Activated naive CD4-positive, alpha-beta T cell treated with anti-CD3 and anti-CD28 coated beads, Interleukin-2, amount 50 U/mL, for 16 hours (primary cell): ENCODE data around the gene SNRNP200.
A peak's percentile ranks its signal among the peaks of the same experiment; 100 is the strongest.
"Not testable (repeated sequence)": the region's sequence is repeated elsewhere in the genome, so short reads cannot be mapped to it uniquely, and the experiment has no call there.

ENCODE experiments used
- DNase-seq: peaks from one replicate; pipeline ENCODE4 v3.0.0-alpha.2; 2020

Gene SNRNP200

GRCh38 chr2:96273763-96274162, 31.6 kb downstream of the SNRNP200 start:
- DNase-seq, result no peak

DNA sequence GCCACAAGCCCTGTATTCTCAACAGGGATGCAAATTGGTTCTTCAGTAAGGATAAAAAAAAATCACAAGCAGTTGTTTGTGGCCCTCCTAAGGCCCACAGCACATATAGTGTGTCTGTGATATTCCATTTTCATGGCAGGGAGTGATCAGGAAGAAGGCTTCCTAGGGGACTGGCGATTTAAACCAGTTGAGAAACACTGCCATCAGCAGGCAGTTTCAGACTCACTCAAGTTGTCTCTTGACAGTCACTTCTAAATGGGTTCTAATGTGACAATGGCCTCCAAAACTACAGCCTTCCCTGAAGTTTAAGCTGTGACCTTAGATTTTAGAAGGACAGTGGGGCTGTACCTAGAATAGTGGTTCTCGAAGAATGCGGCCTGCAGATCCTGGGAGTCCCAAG, 33.4 kb downstream of the SNRNP200 start:
- no peak for DNase-seq

DNA sequence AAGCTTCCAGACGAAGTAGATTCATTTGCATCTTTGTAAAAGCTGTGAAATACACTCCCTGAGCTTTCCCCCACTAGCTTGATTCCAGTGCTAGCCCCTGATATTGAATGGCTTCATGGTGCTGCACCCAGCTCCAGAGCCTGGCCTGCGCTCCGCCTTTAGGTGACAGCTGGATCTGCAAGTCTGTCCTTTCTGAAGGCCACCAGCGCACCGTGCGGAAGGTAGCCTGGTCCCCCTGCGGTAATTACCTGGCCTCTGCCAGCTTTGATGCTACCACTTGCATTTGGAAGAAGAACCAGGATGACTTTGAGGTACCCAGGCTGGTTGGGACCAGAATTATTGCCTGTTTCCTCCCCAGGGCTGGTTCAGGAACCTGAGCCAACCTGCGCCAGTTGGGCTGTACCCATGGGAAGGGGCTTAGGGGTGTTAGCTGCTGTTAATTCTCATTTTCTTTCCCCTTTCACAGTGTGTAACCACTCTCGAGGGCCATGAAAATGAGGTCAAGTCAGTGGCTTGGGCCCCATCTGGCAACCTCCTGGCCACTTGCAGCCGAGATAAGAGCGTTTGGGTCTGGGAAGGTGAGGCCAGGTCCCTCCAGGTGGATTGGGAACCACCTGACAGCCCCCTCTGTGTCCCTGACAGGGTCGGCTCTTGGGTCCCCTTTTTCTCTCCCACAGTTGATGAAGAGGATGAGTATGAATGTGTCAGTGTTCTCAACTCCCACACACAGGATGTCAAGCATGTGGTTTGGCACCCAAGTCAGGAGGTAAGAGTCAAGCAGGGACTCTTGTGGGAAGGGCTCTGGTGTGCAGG, 38.0 kb downstream of the SNRNP200 start:
- peak; percentile 50 for DNase-seq

GRCh38 chr2:96265840-96266679, 39.3 kb downstream of the SNRNP200 start, which contains the start of the genes CIAO1 and TMEM127:
Gene CIAO1, plus strand, starts transcription at chr2:96266225. Its CDS starts 126 bp downstream, at chr2:96266351.
Gene TMEM127, minus strand, starts transcription at chr2:96265997. Its CDS starts 616 bp downstream, at chr2:96265381.
- DNase-seq, result peak; percentile 98

GRCh38 chr2:96265349-96265839, 40.0 kb downstream of the SNRNP200 start:
- DNase-seq, result peak; percentile 33

DNA sequence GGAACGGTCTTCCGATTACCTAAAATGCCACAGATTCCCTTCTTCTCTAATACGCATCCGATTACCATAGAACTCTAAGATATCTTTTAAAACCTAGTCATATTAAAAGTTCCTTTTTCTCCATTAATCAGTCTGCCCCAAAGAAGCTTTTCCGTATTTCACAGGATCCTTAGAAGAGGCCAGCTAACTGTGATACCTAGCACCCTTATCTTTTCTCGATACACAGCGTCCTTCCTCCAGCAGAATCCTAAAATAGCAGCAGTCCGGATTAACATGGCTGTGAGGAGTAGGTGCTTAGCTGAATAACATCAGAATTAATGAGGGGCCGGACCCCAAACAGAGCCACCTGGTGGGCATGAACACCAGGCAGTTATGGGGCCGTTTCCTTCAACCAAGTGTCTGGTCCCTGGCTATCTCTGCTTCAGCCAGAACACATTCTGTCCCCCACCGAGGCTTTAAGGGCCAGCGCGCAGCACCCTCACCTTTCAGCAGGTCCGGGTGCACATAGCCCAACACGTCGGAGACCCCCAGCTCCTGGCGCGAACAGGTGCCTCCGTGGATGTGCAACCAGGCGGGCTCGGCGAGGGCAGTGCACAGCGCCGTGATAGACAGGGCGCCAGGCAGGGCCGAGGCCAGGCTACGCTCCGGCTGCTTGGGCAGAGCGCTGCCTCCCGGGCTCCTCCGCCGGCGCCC, 40.5 kb downstream of the SNRNP200 start:
- no peak for DNase-seq

DNA sequence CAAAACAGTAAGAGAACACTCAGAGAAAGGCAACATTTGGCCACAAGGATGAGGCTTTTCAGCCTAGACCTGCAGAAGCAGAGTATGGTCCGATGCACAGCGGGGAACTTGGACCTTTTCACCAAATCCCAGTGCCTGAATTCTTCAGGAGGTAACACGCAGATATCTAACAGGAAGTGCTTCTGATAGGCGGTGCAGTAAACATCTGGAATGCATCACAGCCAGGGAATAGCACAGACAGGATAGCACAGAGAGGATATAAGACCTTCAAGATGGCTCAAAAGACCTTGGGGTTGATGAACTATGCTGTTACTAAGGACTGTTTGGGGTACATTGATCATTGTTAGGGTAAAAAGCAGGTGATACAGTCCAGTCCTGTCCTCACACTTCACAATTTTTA, 41.3 kb downstream of the SNRNP200 start:
- DNase-seq, result no peak

- DNase-seq, result no peak
Measured at GRCh38 chr2:96262306-96262705, 43.0 kb downstream of the SNRNP200 start.

DNA sequence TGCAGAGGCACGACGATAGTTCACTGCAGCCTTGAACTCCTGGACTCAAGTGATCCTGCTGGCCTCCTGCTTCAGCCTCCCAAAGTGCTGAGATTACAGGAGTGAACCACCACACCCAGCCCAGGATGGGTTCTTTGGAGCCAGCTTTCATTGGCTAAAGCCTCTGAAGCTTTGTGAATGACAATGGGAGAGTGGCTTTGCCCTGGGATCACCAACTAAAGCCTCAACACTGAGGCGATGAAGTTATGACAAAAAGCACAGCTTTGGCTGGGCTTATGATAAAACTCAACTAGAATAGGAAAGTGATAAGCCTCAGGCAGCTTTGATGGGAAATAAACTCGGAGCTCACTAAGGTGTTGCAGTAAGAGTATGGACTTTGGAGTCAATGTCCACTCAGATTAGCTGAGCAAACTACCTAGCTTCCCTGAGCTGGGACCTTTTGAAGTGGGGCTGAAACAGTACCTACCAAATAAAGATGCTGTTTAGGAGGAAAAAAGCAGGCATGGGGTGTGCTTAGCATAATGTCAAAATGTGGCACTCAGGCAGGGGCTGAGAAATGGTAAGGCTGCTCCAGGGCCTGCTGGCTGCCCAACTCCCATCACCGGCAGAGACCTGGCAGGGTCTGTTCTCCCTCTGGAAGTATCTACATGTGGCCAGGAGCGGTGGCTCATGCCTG, 43.9 kb downstream of the SNRNP200 start:
- no peak for DNase-seq

DNA sequence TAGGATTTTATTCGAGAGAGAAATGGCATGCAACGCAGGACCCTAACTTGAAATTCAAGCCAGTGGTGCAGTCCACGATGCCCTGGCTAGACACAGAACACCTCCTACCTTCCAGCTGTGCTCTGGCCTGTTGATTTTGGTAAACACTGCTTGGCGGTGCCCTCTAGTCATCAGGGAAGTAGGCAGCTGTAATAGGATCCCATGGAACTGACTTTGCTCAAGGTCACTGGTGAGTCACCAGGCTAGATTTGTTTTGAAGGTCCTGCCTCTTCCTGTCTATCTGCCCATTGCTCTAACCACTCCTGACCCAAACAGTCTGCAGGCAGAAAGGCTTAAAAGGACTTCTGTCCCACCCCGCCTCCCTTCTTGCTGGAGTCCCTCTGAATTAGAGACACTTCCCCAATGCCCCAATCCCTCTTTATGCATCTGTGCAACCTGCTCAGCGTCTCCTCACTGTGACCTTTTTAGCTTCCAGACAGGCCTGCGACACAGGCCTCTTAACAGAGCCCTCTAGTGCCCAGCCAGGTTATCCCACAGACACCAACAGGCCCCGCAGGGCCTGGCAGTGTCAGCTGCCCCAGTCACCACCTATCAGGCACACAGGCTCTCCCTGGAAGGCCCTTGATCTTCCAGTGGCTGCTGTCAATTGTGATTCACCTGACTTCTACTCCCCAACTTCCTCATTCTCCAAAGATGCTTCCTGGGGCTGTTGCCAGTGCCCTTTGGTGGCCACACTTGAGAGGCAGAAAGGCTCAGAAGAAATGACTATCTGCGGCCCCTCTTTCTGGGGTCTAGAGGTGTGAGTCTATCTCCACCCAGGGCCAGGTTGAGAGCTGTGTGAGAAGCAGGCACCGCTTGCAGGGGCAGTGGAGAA, 44.7 kb downstream of the SNRNP200 start:
- DNase-seq, result peak; percentile 27

DNA sequence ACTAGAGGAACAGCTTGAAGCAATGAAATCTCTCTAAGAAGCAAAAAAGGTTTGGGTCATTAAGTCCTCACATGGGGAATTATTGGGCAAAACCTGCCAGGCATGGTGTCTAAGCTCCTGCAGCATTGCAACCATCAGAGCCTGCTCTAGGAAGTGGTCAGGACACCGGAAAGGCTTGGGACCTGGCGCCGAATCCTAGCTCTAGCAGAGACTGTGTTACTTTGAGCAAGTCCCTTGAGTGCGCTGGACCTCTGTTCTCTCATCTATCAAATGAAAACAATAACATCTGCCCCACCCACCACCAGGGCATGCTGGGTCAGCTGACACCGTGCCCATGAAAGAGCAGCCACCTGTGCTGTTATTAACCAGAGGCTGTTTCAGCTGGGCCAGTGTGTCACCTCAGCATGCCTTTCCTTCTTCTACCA, 45.8 kb downstream of the SNRNP200 start:
- DNase-seq, result no peak

DNA sequence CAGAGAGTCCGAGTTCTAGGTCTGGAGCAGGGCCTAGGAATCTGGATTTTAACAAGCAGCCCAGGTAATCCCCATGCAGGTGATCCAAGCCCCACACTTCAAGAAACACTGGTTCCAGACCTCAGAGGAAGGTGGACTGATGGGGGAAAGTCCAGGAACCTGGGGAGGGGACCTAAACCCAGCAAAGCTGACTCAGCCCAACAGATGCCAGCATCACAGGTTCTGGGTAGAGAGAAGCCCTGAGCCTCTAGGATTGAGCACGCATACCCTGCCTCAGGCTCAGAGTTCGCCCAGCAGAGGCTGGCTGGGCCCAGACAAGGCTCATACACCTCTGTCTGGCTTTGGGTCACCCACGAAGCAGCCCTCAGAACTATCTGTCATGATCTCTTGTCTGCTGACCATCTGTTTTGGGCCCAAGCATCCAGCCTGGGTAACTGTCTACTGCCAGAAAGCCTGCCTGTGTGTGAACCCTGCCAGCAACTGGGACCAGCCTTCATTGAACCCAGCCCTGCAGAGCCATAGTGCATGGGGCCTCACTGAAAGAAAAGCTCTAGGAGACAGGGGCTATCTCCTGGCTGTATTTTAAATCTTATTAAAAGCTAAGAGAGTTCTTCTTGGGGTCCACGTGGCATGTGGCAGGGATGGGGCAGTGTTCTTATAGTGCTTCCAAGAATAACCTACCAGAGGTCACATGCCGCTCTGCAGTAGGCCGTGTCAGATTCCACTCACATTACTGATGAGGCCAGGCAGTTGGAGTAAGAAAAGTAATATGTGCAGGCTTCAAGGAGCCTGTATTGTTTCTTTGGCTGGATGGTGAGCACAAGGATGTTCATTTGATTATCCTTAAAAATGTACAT, 47.0 kb downstream of the SNRNP200 start:
- DNase-seq, result no peak

DNA sequence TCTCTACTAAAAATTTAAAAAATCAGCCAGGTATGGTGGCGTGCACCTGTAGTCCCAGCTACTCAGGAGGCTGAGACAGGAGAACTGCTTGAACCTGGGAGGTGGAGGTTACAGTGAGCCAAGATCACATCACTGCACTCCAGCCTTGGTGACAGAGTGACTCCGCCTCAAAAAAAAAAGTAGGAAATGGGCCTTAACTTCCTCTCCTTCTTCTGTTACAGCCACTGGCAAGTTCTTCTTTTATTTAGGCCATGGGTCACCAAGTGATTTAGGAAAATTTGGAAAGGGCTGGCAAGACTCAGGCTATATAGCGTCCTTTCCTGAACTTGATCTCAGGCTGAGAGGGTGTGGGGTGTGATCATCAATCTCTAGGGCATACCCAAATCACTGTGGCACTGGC, 47.6 kb downstream of the SNRNP200 start:
- DNase-seq, result not testable (repeated sequence)

GRCh38 chr2:96256611-96257113, 48.7 kb downstream of the SNRNP200 start:
- DNase-seq, result no peak

GRCh38 chr2:96254571-96254970, 50.8 kb downstream of the SNRNP200 start:
- no peak for DNase-seq

- DNase-seq, result no peak
Measured at GRCh38 chr2:96253006-96253405, 52.3 kb downstream of the SNRNP200 start.

GRCh38 chr2:96252526-96252925, 52.8 kb downstream of the SNRNP200 start:
- no peak for DNase-seq

DNA sequence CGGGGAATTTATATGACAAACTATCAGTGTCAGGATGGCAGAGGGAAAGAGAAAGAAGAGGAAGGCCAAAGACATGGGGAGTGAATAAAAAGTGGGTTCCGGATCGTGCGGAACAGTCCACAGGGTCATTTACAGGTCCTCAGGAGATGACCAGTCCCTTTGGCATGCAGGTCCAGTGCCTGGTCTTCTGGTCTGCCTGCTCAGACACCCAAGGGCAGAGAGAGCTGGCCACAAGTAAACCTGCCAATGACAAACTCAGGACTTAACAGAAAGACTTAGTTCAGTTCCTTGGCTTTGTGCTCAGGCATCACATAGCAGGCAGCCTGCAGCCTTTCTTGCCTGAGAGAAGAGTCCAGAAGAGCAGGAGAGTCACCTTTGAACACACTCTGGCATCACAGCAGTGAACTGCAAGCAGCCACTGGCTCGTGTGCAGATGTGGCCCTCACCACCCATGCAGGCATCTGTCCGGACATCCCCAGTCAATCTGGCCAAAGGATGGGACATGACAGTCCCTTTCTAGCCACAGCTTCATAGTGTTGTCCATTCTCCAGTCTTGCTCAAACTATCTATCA, 53.5 kb downstream of the SNRNP200 start:
- DNase-seq, result no peak

DNA sequence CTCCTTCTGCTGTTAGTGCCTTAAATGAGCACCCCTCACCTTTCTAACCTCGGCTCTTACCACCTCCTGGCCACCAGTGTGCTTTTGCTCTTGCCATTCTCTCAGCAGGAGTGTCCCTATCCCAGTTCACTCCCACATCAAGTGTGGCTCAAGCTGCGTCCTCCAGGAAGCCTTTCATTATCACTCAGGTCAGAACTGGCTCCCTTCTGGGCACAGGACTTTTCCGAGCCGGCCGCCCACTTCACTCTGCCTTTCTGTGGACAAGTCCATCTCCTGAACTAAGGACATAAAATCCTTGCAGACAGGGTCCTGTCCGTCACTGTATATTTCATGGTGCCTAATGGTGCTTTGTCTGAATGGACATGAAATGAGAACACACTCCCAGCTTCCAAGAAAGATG, 55.2 kb downstream of the SNRNP200 start:
- DNase-seq, result no peak

GRCh38 chr2:96249654-96250053, 55.7 kb downstream of the SNRNP200 start:
- DNase-seq, result no peak
